Retina (tissue), 1 donor: ENCODE measurements around the gene KIF16B.
"Not testable (repeated sequence)": the region's sequence is repeated elsewhere in the genome, so short reads cannot be mapped to it uniquely, and the experiment has no call there.

Experiments used
- DNase-seq: peaks from one replicate; pipeline ENCODE4 v3.0.0-alpha.2; 2016

KIF16B gene

GRCh38 chr20:16573001-16573965 is at the start of gene KIF16B:
Gene KIF16B, minus strand, starts transcription at chr20:16573448. Its CDS starts 173 bp downstream, at chr20:16573275.
- DNase-seq = peak; percentile 95

- no peak for DNase-seq
Measured at GRCh38 chr20:16622501-16622900, 49.3 kb upstream of the KIF16B start.

- no peak for DNase-seq
Measured at GRCh38 chr20:16621435-16622141, 48.3 kb upstream of the KIF16B start.

- DNase-seq = no peak
Measured at GRCh38 chr20:16620961-16621360, 47.7 kb upstream of the KIF16B start.

- DNase-seq = no peak
Measured at GRCh38 chr20:16619953-16620352, 46.7 kb upstream of the KIF16B start.

GRCh38 chr20:16617056-16617455 is 43.8 kb upstream of the KIF16B start:
- no peak for DNase-seq

GRCh38 chr20:16616317-16616716 is 43.1 kb upstream of the KIF16B start:
- DNase-seq = no peak

- DNase-seq = no peak
Measured at GRCh38 chr20:16615199-16615598, 42.0 kb upstream of the KIF16B start.

- no peak for DNase-seq
Measured at GRCh38 chr20:16613954-16614353, 40.7 kb upstream of the KIF16B start.

- DNase-seq = no peak
Measured at GRCh38 chr20:16612706-16613105, 39.5 kb upstream of the KIF16B start.

GRCh38 chr20:16611817-16612216 is 38.6 kb upstream of the KIF16B start:
- DNase-seq = no peak

- no peak for DNase-seq
Measured at GRCh38 chr20:16609066-16609465, 35.8 kb upstream of the KIF16B start.

- no peak for DNase-seq
Measured at GRCh38 chr20:16608277-16608650, 35.0 kb upstream of the KIF16B start.

GRCh38 chr20:16607364-16608276 is 34.4 kb upstream of the KIF16B start:
- DNase-seq = no peak

GRCh38 chr20:16606468-16607070 is 33.3 kb upstream of the KIF16B start:
- DNase-seq = no peak

GRCh38 chr20:16601047-16601446 is 27.8 kb upstream of the KIF16B start:
- no peak for DNase-seq

- DNase-seq = no peak
Measured at GRCh38 chr20:16599257-16599656, 26.0 kb upstream of the KIF16B start.

- no peak for DNase-seq
Measured at GRCh38 chr20:16596991-16597390, 23.7 kb upstream of the KIF16B start.

- DNase-seq = not testable (repeated sequence)
Measured at GRCh38 chr20:16596404-16596803, 23.2 kb upstream of the KIF16B start.

GRCh38 chr20:16595376-16595775 is 22.1 kb upstream of the KIF16B start:
- no peak for DNase-seq

GRCh38 chr20:16590041-16590633 is 16.9 kb upstream of the KIF16B start:
- DNase-seq = no peak

GRCh38 chr20:16589623-16590022 is 16.4 kb upstream of the KIF16B start:
- no peak for DNase-seq
